Activated naive CD4-positive, alpha-beta T cell treated with anti-CD3 and anti-CD28 coated beads for 36 hours (primary cell): ENCODE measurements around the gene IL4. TPM values are rescaled to one million over a fixed set of nuclear protein-coding genes. Genes with fewer than 3 reads are reported as not detected.

Source experiments
- CTCF ChIA-PET: fragments of 350-600 bp; sonication (Branson Sonifier 250); formaldehyde crosslinking; loops from one replicate; lab custom pipeline; 2021; ENCODE audit warnings: antibody characterized with exemption; lab: Charles Lee
- DNase-seq: peaks from one replicate; pipeline ENCODE4 v3.0.0-alpha.2; 2020
- H3K27ac Mint-ChIP-seq: one replicate; pipeline ENCODE4 v1.8.0; 2021; ENCODE audit warnings: mild to moderate bottlenecking, mixed read lengths
- H3K27me3 Mint-ChIP-seq: one replicate; pipeline ENCODE4 v1.8.0; 2021; ENCODE audit warnings: low read depth, mixed read lengths
- H3K36me3 Mint-ChIP-seq: one replicate; pipeline ENCODE4 v1.8.0; 2021; ENCODE audit warnings: low read depth, mixed read lengths
- H3K4me1 Mint-ChIP-seq: one replicate; pipeline ENCODE4 v1.8.0; 2021; ENCODE audit warnings: low read depth, mixed read lengths
- H3K4me3 Mint-ChIP-seq: one replicate; pipeline ENCODE4 v1.8.0; 2021; ENCODE audit warnings: mild to moderate bottlenecking, moderate library complexity, mixed read lengths
- H3K9me3 Mint-ChIP-seq: one replicate; pipeline ENCODE4 v1.8.0; 2021; ENCODE audit warnings: mixed read lengths
- intact Hi-C: fragments of 100-400 bp; cut with micrococcal nuclease; formaldehyde crosslinking; loops from one replicate; pipeline ENCODE4 v1.15.1; 2023
- total RNA-seq, 2 experiments: library from RNA; stranded (reverse); gene quantifications; one replicate each; pipeline ENCODE4 v1.2.3, GENCODE V29; 2021

Gene IL4
- total RNA-seq, 2 experiments from 2014 or later, result not detected

GRCh38 chr5:132659598-132660493, 13.9 kb upstream of the IL4 start:
- Mint-ChIP-seq H3K27me3 (peaks cover 23% of the 10 kb centered on the region), H3K4me3 (no peak overlapping the region), H3K9me3 (no peaks in the 10 kb centered on the region), H3K36me3 (no peaks in the 10 kb centered on the region), H3K4me1 (peaks cover 20% of the 10 kb centered on the region), H3K27ac (no peak overlapping the region)
- no peak for DNase-seq
- intact Hi-C loops, result loop anchor here (2.0 kb wide), 1 partner anchor 161 kb away; no protein-coding TSS in a partner anchor
- CTCF ChIA-PET, result interaction anchor here (1.2 to 2.5 kb wide), 2 partner anchors 133 to 161 kb away, joined by 3 to 9 read pairs; no protein-coding TSS in a partner anchor

- intact Hi-C loops, result loop anchor here (2.0 kb wide), 1 partner anchor 159 kb away; no protein-coding TSS in a partner anchor
- Mint-ChIP-seq H3K4me1 (peaks cover 19% of the 10 kb centered on the region), H3K4me3 (no peak overlapping the region), H3K9me3 (no peaks in the 10 kb centered on the region), H3K36me3 (no peaks in the 10 kb centered on the region), H3K27me3 (peaks cover 21% of the 10 kb centered on the region), H3K27ac (no peak overlapping the region)
- CTCF ChIA-PET, result interaction anchor here (0.6 to 2.5 kb wide), 3 partner anchors 36 to 159 kb away, joined by 4 to 9 read pairs (median 4); no protein-coding TSS in a partner anchor
- DNase-seq, result no peak
These were observed 12.4 kb upstream of the IL4 start for GRCh38 chr5:132661231-132662003.

- Mint-ChIP-seq H3K36me3 (no peaks in the 10 kb centered on the region), H3K4me1 (peaks cover 13% of the 10 kb centered on the region), H3K9me3 (no peaks in the 10 kb centered on the region), H3K4me3 (no peak overlapping the region), H3K27ac (no peak overlapping the region), H3K27me3 (peaks cover 15% of the 10 kb centered on the region)
- DNase-seq, result no peak
- CTCF ChIA-PET, result interaction anchor here (1.0 to 2.5 kb wide), 2 partner anchors 135 to 158 kb away, joined by 4 to 9 read pairs; no protein-coding TSS in a partner anchor
- intact Hi-C loops, result no loop called here
These were observed 11.8 kb upstream of the IL4 start for GRCh38 chr5:132662004-132662401.

- peaks cover 5% of the 10 kb centered on the region for H3K27me3 Mint-ChIP-seq
- peak; percentile 58 for DNase-seq
- no peak overlapping the region for H3K4me3 Mint-ChIP-seq
- CTCF ChIA-PET, result no interaction called here
- intact Hi-C loops, result no loop called here
- peaks cover 13% of the 10 kb centered on the region for H3K4me1 Mint-ChIP-seq
- no peaks in the 10 kb centered on the region for H3K9me3 Mint-ChIP-seq
- no peaks in the 10 kb centered on the region for H3K36me3 Mint-ChIP-seq
- no peak overlapping the region for H3K27ac Mint-ChIP-seq
These were observed 10.6 kb upstream of the IL4 start for GRCh38 chr5:132662925-132663770.

- H3K36me3 Mint-ChIP-seq, result no peaks in the 10 kb centered on the region
- no peaks in the 10 kb centered on the region for H3K27me3 Mint-ChIP-seq
- no peak for DNase-seq
- H3K9me3 Mint-ChIP-seq, result no peaks in the 10 kb centered on the region
- no peak overlapping the region for H3K27ac Mint-ChIP-seq
- intact Hi-C loops, result no loop called here
- peaks cover 13% of the 10 kb centered on the region for H3K4me1 Mint-ChIP-seq
- no peak overlapping the region for H3K4me3 Mint-ChIP-seq
- CTCF ChIA-PET, result no interaction called here
These were observed 9.8 kb upstream of the IL4 start for GRCh38 chr5:132663771-132664695.

- Mint-ChIP-seq H3K4me3 (no peak overlapping the region), H3K4me1 (peaks cover 13% of the 10 kb centered on the region), H3K9me3 (no peaks in the 10 kb centered on the region), H3K36me3 (no peaks in the 10 kb centered on the region), H3K27me3 (no peaks in the 10 kb centered on the region), H3K27ac (no peak overlapping the region)
- DNase-seq, result no peak
- CTCF ChIA-PET, result no interaction called here
- intact Hi-C loops, result no loop called here
These were observed 9.0 kb upstream of the IL4 start for GRCh38 chr5:132664696-132665209.

GRCh38 chr5:132665574-132666080, 8.2 kb upstream of the IL4 start:
- no peaks in the 10 kb centered on the region for H3K27me3 Mint-ChIP-seq
- no peak overlapping the region for H3K27ac Mint-ChIP-seq
- DNase-seq, result no peak
- H3K4me3 Mint-ChIP-seq, result no peak overlapping the region
- H3K36me3 Mint-ChIP-seq, result no peaks in the 10 kb centered on the region
- CTCF ChIA-PET, result no interaction called here
- no peaks in the 10 kb centered on the region for H3K9me3 Mint-ChIP-seq
- H3K4me1 Mint-ChIP-seq, result peaks cover 13% of the 10 kb centered on the region
- intact Hi-C loops, result no loop called here

GRCh38 chr5:132666310-132667123, 7.3 kb upstream of the IL4 start:
- no peak for DNase-seq
- Mint-ChIP-seq H3K36me3 (no peaks in the 10 kb centered on the region), H3K27ac (no peak overlapping the region), H3K4me3 (no peak overlapping the region), H3K27me3 (no peaks in the 10 kb centered on the region), H3K9me3 (no peaks in the 10 kb centered on the region), H3K4me1 (peaks cover 13% of the 10 kb centered on the region)
- intact Hi-C loops, result no loop called here
- CTCF ChIA-PET, result no interaction called here

GRCh38 chr5:132667309-132667708, 6.5 kb upstream of the IL4 start:
- intact Hi-C loops, result no loop called here
- Mint-ChIP-seq H3K4me3 (no peak overlapping the region), H3K9me3 (no peaks in the 10 kb centered on the region), H3K36me3 (no peaks in the 10 kb centered on the region), H3K27me3 (no peaks in the 10 kb centered on the region), H3K27ac (no peak overlapping the region), H3K4me1 (peaks cover 13% of the 10 kb centered on the region)
- no peak for DNase-seq
- CTCF ChIA-PET, result no interaction called here
